GM18868 (cell line): ENCODE data around the gene KCNJ6.
A peak's percentile ranks its signal among the peaks of the same experiment; 100 is the strongest.
"Not testable (repeated sequence)": the region's sequence is repeated elsewhere in the genome, so short reads cannot be mapped to it uniquely, and the experiment has no call there.

ENCODE experiments used
- ATAC-seq: cut with Tn5 transposase; IDR thresholded peaks from one replicate; pipeline ENCODE4 v1.9.1; 2021; ENCODE audit warnings: mild to moderate bottlenecking, moderate library complexity; ENCODE audit not compliant: unreplicated experiment

The KCNJ6 gene

GRCh38 chr21:37658121-37658816 is 258.0 kb downstream of the KCNJ6 start:
- no peak for ATAC-seq

GRCh38 chr21:37656899-37657298 is 259.4 kb downstream of the KCNJ6 start:
- ATAC-seq, result no peak

- ATAC-seq, result no peak
Observed at GRCh38 chr21:37655611-37656300, 260.5 kb downstream of the KCNJ6 start.

GRCh38 chr21:37654596-37654995 is 261.7 kb downstream of the KCNJ6 start:
- no peak for ATAC-seq

GRCh38 chr21:37653201-37653600 is 263.1 kb downstream of the KCNJ6 start:
- ATAC-seq, result no peak

- ATAC-seq, result no peak
Observed at GRCh38 chr21:37647781-37648180, 268.5 kb downstream of the KCNJ6 start.

- ATAC-seq, result not testable (repeated sequence)
Observed at GRCh38 chr21:37646761-37647160, 269.5 kb downstream of the KCNJ6 start.

- ATAC-seq, result no peak
Observed at GRCh38 chr21:37645848-37646247, 270.4 kb downstream of the KCNJ6 start.

- no peak for ATAC-seq
Observed at GRCh38 chr21:37644636-37645035, 271.6 kb downstream of the KCNJ6 start.

GRCh38 chr21:37643862-37644261 is 272.4 kb downstream of the KCNJ6 start:
- ATAC-seq, result not testable (repeated sequence)

GRCh38 chr21:37642493-37642892 is 273.8 kb downstream of the KCNJ6 start:
- ATAC-seq, result no peak

- ATAC-seq, result no peak
Observed at GRCh38 chr21:37639756-37640155, 276.5 kb downstream of the KCNJ6 start.

GRCh38 chr21:37636152-37636860 is 280.0 kb downstream of the KCNJ6 start:
- ATAC-seq, result no peak

GRCh38 chr21:37631319-37632117 is 284.7 kb downstream of the KCNJ6 start:
- peak; percentile 95 for ATAC-seq

GRCh38 chr21:37630872-37631271 is 285.4 kb downstream of the KCNJ6 start:
- no peak for ATAC-seq

GRCh38 chr21:37628362-37628761 is 287.9 kb downstream of the KCNJ6 start:
- no peak for ATAC-seq

GRCh38 chr21:37627561-37627960 is 288.7 kb downstream of the KCNJ6 start:
- ATAC-seq, result no peak

- no peak for ATAC-seq
Observed at GRCh38 chr21:37627074-37627473, 289.2 kb downstream of the KCNJ6 start.

- ATAC-seq, result no peak
Observed at GRCh38 chr21:37626320-37626719, 289.9 kb downstream of the KCNJ6 start.

GRCh38 chr21:37623689-37624088 is 292.6 kb downstream of the KCNJ6 start:
- peak; percentile 72 for ATAC-seq

GRCh38 chr21:37623183-37623582 is 293.1 kb downstream of the KCNJ6 start:
- ATAC-seq, result no peak
